Activated naive CD4-positive, alpha-beta T cell treated with Interleukin-2 at 50 U/mL for 16 hours (primary cell): ENCODE measurements around the gene NUMB.

ENCODE experiments used
- DNase-seq: peaks from one replicate; pipeline ENCODE4 v3.0.0-alpha.2; 2020

NUMB gene

DNA sequence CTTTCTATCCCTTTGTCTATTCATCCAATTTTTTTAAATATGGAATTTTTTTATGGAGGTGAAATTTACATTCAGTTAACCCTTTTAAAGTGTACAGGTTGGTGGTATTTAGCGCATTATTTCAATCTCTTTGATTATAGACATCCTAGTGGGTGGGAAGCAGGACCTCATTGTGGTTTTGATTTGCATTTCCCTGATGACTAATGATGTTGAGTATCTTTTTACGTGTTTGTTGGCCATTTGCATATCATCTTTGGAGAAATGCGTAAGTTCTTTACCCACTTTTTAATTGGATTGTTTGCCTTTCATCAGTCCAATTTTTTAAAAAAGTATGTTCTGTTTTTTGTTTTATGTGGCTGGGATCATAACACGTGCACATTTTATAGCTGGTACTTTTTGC lies 200.3 kb downstream of the NUMB start:
- DNase-seq, result no peak

DNA sequence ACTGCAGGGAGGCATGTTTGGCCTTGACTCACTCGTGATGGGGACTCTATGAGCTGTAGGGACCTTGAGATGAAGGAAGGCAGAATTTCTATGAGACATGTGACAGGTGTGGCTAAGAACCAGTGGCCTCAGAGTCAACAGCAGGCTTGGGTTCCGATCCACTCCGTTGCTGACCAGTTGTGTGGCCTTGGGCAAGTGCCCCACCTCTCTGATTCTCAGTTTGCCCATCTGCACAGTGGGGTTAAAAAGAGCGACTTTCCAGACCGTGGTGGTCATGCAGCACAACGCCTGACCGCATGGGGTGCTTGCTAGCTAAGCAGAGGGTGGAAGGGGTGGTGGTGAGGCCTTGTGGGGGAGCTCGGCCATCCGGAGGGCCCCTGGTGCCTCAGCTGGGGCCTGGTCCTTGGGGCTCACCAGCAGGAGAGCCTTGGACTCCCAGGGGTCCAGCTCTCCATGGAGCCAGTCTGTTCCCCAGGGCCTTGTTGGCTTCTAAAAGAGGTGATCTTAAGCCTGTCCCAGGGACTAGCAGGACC lies 202.6 kb downstream of the NUMB start:
- DNase-seq, result no peak

DNA sequence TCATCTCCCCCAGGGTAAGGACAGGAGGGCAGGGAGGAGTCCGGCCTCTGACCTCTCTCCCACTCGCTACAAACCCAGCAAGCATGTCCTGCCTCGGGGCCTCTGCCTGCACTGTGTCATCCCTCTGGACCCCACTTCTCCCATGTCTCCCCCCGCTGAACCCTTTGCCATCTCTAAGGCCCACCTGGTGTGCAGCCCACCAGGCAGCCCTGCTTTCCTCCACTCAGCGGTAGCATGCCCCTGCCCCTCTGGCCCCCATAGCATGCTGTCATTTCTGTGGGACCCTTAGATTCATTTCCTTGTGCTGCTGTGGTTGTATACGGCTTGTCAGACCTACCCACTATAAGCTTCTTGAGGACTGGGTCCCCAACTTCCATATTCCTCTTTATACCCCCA lies 203.3 kb downstream of the NUMB start:
- no peak for DNase-seq

DNA sequence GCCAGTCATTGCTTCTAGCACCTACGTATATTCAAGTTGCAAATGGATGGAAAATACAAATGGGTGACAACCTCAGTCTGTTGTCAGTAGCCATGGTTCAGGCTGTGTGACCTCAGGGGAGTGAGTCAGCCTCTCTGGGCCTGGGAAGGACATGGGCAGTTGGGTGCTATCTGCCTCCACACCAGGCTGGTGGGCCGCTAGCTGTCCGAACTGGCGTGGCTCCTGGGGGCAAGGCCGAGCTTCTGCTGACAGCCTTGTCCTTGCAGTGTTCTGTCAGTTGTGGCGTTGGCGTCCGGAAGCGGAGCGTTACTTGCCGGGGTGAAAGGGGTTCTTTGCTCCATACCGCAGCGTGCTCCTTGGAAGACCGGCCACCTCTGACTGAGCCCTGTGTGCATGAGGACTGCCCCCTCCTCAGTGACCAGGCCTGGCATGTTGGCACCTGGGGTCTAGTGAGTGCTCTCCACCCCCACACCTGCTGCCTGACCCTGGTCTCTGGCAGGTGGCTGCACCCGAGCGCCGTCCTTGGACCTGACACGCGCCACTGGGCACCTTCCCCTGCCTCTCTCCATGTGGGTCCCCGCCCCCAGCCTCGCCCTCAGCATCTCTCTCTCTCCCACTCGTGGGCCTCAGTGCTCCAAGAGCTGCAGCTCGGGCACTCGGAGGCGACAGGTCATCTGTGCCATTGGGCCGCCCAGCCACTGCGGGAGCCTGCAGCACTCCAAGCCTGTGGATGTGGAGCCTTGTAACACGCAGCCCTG lies 203.9 kb downstream of the NUMB start:
- DNase-seq, result no peak

DNA sequence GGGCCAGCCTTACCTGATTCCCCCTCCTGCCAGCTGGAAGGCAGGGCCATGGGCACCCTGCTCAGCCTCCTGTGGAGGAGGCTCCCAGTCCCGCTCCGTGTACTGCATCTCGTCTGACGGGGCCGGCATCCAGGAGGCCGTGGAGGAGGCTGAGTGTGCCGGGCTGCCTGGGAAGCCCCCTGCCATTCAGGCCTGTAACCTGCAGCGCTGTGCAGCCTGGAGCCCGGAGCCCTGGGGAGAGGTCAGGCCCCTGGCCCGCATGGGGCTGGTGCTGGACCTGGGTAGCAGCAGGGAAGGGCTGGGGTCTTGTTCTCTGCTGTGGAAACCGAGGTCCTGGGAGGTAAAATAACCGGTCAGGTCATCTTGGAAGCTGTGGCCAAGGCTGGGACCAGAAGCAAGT lies 204.6 kb downstream of the NUMB start:
- no peak for DNase-seq

DNA sequence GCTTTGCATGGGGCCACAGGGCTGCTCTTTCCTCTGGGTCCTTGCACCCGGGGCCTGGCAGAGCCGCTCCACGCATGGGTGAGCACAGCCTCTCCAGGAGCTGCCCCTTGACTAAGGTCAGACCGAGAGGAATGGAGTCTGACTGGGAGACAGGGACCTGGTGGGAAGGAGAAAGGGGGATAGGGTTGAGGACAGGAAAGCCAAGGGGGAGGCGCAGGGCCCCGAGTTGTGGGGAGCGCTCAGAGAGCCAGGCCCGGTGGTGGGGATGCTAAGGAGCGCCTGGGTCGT lies 205.1 kb downstream of the NUMB start:
- DNase-seq, result no peak

DNA sequence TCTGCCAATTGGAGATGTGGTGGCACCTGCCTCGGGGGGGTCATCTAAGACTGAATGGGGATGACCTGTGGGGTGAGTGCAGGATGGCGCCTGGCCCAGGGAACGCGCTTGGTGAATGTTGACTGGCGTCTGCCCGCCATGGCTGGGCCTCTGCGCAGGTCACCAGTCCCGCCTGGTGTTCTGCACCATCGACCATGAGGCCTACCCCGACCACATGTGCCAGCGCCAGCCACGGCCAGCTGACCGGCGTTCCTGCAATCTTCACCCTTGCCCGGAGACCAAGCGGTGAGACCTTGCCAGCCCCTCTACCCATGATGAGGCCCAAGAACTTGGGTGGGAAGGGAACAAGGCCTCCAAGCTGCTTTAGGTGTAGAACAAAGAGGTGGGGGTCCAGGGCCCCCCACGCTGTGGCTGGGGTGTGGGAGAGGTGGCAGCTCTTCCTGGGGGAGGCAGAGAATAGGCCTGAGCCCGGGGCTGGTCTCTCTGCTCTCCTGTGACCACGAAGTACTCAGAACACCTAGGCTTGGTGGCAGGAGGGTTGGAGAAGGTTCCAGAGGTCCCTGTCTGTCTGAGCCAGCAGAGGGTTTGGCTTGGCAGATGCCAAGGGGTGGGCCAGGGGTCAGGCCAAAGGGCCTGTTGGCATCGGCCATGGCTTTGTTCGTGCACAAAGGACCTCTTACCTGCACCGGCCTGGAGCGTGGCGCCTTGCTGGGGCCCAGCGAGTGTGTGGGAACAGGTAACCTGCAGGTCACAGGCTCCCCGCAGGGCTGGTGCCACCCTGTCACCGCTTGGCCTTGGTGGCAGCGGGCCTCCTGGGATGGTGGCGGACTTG lies 205.6 kb downstream of the NUMB start:
- no peak for DNase-seq

DNA sequence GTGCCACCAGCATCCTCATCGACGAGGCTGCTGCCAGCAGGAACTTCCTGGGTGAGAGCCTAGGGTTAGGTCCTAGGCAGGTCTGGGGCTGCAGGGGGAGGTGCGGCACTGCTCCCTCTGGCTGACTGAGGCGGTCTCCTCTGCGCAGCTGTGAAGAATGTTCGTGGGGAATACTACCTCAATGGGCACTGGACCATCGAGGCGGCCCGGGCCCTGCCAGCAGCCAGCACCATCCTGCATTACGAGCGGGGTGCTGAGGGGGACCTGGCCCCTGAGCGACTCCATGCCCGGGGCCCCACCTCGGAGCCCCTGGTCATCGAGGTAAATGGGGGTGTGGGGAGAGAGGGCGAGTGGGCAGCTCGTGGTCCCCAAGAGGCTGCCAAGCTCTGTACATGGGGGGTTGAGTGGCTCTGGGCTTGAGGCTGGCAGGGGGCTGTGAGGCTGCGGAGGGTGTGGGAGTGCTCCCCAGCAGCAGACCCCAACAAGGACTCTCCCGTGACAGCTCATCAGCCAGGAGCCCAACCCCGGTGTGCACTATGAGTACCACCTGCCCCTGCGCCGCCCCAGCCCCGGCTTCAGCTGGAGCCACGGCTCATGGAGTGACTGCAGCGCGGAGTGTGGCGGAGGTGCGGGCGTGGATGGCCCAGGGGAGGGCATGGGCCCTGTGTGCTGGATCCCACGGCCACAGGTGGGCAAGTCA lies 206.7 kb downstream of the NUMB start:
- DNase-seq, result no peak

DNA sequence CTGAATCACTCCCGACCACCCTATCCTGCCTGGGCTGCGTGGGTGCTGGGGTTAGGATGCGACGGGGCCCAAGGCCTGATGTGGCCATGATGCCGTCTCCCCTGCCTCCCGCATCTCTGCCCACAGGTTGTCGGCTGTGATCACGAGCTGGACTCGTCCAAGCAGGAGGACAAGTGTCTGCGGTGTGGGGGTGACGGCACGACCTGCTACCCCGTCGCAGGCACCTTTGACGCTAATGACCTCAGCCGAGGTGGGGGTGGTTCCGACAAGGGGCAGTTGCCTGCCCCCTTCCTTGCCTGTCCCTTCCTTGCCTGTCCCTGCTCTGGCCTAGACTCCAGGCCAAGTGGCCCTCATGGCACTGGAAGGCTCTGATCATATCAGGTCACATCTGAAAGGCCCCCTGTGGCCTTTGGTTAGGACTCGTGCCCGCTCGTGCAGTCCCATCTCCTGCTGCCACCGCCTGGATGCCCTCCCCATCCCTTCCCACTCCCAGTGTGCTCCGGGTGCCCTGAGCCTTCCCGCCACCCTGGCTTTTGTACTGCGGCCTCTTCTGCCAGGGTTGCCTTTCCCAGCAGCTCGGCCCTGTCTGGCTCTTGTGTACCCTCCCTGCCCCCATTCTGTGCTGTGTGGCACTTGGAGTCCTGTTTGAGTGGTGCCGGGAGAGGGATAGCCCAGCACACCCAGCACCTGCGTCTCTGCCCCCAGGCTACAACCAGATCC lies 207.4 kb downstream of the NUMB start:
- no peak for DNase-seq

DNA sequence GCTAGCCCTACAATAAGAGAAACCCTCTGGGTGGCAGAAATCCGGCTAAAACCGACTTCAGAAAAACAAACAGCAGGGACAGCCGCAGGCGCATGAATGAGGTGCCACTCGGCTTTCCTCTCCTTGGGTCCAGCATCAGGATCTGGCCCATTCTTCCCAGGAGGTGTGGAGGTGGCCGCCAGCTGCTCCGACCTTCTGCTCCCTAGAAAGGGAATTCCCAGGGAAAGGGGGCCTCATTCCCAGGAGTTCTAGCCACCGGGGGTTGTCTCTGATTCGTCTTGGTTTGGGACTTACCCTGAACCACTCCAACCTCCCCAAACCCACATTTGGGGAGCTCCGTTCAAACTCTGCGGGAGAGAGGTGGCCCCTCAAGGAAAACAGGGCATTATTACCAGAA lies 208.0 kb downstream of the NUMB start:
- DNase-seq, result no peak

DNA sequence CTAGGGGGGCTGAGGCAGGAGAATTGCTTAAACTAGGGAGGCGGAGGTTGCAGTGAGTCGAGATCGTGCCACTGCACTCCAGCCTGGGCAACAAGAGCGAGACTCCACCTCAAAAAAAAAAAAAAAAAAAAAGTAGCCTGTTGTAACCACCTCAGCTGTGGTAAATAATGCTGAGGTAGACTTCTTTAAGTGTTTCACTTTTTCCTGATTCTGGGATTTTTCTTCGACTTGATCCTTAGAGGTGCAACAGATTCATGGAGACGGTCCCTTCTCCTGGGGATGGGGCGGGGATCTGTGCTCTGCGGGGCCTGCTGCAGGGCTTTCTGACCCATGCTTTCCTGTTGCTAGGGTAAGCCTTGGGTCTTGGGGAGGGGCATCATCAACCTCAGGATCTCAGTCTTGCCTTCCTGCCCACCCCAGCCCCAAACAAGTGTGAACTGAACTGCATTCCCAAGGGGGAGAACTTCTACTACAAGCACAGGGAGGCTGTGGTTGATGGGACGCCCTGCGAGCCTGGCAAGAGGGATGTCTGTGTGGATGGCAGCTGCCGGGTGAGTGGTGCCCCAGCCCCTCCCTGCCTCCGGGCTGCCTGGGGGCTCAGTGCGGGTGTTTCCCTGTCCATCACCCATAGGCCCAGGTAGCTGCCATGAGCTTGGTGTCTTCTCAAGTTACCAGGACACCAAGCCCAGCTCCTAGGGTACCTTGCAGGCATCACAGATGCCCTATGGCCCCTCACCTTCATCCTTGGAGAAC lies 208.6 kb downstream of the NUMB start:
- no peak for DNase-seq

DNA sequence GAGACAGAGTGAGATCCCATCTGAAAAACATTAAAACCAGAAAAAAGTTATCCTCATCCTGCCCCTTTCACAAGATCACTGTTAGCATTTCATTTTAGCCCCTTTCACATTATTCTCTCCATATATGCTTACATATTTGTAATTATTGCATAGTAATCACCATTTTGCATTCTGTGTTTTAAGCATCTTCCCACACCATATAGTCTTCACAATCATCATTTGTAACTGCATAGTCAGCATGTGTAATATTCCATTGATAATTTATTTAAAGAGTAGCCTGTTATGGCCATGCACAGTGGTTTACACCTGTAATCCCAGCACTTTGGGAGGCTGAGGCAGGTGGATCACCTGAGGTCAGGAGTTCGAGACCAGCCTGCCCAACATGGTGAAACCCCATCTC lies 209.2 kb downstream of the NUMB start:
- DNase-seq, result no peak

DNA sequence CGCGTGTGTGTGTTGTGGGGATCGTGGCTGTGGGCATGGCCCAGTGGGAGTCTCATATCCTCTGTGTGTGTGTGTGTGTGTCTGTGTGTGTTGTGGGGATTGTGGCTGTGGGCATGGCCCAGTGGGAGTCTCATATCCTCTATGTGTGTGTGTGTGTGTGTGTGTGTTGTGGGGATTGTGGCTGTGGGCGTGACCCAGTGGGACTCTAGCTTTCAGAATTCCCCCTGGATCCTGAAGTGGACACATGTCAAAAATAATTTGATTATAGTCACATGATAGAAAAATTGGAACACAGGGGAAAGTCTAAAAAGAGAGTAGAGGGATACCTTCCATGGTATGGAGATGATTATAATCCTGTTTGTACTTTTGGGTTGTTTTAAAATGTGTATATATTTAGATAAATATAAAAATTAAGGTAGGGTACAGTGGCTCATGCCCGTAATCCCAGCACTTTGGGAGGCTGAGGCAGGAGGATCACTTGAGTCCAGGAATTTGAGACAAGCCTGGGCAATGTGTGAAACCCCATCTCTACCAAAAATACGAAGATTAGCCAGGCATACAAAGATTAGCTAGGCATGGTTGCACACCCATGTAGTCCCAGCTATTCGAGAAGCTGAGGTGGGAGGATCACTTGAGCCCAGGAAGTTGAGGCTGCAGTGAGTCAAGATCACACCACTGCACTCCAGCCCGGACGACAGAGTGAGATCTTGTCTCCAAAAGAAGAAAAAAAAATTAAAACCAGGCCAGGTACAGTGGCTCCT lies 210.1 kb downstream of the NUMB start:
- DNase-seq, result no peak

DNA sequence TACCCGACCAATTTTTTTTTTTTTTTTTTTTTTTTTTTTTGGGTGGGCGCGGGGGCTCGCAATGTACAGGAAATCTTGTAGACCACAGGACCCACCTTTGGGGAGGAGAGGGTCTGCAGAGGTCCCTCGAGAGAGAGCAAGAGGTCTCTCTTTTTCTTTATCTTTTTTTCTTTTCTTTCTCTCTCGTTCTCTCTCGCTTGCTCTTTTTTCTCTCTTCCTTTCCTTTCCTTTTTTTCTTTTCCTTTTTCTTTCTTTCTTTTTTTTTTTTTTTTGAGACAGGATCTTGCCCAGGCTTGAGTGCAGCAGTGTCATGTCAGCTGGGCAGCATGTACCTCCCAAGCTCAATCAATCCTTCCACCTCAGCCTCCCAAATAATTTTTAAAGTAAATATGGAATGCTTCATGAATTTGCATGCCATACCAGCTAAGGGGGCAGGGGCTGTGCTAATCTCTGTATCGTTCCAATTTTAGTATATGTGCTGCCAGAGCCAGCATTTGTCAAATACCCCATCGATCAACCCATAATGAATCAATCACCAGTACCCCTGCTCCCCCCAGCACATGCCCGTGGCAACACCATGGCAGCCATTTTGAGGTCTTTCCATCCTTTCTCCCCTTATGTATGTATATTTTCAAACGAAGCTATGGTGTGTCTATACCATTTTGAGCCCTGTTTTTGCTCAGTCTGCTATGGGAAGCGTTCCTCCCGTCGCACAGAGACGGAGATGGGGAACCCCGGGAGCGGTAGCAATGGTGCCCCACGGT lies 211.8 kb downstream of the NUMB start:
- DNase-seq, result no peak

DNA sequence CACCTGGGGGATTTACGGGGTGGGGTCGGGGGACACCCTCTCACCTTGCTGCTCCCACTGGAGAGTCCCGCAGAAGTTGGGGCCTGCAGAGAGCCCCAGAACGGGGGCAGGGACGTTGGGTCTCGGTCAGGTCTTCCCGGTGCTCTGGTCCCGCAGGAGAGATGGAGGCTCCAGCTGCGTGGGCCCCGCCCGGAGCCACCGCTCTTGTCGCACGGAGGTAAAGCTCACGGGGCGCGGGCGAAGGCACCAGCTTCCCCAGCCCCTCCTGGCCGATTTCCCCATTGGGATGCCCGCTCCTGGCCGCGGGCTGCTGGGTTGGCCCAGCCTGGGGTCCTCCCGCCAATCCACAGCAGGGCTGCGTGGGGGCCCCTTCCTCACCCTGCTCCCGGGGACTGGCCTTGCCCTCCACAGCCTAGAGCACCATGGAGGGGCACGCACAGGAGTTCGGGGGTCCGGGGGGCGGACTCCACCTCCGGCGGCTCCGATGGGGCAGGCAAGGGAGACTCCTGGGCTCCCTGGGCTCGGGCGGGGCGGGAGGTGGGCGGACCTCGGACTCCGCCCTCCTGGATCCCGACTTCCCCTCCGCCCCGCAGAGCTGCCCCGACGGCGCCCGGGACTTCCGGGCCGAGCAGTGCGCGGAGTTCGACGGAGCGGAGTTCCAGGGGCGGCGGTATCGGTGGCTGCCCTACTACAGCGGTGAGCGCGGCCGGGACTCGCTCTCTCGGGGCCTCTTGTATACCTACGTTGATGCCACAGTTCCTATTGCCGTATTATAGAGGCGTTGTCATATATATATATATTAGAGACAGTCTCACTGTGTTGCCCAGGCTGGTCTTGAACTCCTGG lies 212.6 kb downstream of the NUMB start:
- peak; percentile 48 for DNase-seq

DNA sequence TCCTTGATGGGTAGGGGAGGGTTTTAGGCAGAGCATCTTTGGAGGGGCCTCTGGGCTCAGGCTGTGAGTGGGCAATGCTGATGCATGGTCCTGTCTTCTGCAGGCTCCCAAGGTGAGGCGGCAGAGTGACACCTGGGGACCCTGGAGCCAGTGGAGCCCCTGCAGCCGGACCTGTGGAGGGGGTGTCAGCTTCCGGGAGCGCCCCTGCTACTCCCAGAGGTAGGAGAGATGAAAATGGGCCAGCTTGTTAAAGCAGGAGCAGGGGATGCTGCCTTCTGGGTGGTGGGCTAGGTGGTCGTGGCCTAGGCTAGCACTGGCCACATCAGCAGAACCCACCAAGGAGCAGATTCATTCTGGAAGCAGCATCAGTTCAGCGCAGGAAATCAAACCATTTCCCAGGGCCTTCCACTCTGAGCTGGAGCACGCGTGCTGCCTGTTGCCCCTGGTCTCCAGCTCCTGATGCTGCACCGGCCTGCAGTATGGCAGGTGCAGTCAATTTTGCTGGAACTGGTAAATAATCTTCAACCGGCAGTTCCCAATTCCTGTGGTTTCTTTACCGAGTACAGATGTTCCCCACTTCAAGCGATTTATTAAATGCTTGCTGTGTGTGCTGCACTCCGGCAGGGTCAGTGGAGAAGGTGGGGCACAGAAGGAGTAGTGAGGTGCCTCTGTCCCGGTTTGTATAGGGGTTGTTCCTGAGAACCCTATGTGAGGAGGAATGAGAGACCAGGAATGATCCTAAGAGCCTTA lies 213.6 kb downstream of the NUMB start:
- no peak for DNase-seq

DNA sequence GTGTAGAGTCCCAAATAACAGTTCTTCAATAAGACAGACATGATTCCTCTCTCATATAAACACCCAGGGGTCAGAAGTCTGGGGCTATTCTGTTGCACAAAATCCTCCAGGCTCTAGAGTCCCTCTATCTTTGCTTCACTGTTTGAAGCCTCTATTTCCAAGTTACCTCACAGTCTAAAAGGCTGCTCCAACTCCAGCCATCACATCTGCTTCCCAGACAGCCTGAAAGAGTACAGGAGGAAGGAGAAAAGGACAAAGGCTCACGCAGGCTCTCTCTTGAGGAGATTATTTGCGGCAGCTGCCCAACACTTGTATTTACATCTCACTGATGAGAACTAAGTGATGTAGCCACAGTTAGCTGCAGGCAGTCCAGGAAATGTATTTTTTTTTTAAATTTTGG lies 214.6 kb downstream of the NUMB start:
- DNase-seq, result no peak

DNA sequence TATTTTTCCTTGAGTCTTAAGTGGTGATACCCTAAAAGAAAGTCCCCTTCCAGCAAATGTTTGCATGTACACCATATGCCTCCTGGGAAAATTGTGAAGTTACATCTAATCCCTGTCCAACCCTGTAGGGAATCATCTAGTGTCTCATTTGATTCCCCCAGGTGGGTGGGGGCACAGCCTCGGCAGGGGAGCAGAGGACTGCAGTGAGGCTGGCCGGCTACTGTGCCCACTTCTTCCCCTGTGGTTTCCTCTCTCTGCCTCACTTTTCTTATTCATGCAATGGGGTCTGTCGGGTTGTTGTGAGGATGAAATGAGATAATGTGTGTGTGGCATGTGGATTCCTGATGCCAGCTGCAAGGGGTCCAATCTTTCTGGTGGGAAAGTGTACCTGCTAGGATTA lies 215.0 kb downstream of the NUMB start:
- no peak for DNase-seq

DNA sequence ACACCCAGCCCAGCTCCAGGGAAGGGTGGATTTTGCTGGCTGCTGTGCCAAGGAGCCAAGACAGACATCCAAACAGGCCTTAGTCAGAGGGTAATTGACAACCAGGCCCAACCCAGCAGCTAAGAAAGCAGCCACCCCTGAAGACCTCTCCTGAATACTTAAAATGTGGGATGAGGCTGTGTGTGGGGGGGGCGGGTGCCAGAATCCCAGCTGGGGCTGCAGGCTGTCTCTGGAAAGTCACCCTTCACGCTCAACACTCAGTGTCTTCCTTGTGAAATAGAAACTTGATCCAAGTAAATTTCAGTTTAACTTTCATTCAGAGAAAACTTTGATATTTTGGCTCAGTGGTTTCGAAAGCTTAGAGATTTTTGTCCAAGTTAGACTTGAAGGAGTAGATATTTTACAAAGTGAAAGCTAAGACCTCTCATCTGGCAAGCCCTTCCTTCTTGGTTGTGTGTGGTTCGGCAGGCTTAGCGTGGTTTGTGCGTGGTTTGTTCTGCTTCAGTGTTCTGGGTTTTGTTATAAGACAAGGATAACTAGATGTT lies 215.9 kb downstream of the NUMB start:
- DNase-seq, result no peak
